GM15510 (cell line): Measurements from ENCODE around the gene SRRM4.

Experiments
- POLR2A ChIP-seq: IDR thresholded peaks from 3 replicates; pipeline ENCODE4 v1.6.1; 2011; ENCODE audit warnings: borderline replicate concordance; ENCODE audit not compliant: insufficient read length; ENCODE audit errors: extremely low read depth

Gene SRRM4

DNA sequence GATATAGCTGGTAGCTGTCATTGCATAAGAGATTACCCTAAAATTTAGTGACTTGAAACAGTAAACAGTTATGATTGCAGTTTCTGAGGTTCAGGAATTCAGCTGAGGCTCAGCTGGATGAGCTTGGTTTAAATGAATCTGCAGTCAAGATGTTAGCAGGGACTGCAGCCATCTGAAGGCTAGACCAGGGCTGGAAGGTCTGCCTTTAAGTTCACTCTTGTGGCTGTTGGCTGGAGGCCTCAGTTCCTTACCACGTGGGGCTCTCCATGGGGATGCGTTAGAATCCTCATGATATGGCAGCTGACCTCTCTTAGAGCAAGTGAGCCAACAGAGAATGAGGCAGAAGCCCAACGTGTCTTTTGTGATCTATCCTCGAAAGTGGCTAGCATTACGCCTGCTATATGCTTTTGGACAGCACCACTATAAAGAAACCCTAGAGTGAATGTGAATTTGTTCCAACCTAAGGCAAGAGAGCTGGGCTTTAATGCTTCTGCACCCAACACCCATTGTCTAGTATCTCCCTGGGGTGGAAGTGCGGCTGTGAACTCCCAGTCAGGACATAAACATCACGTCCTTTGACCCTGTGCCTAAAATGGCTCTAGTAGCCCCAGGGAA, 223.4 kb downstream of the SRRM4 start:
- TF ChIP-seq POLR2A: no peak

DNA sequence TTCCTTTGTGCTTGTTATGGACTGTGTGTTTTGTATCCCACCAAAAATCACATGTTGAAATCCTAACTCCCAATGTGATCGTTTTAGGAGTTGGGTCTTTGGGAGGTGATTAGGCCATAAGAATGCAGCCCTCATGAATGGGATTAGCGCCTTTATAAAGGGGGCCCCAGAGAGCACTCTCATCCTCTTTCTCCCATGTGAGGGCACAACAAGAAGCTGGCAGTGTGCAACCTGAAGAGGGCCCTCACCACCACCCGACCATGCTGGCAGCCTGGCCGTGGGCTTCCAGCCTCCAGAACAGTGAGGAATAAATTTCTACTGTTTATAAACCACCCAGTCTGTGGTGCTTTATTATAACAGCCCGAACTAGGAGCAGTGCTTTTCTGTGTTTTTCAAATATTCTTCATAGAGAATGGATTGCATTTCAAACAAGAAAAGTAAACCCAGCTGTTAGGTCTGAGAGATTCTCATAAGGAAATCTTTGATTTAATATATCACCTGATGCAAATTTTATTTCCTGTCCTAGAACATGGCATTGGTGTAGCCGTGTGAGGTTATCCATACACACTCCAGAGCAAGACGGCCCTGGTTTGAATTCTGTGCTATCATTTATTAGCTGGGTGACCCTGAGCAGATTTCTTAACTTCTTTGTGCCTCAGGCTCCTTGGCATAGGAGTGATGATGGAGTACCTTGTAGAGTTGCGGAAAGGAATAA, 225.2 kb downstream of the SRRM4 start:
- TF ChIP-seq POLR2A: no peak

DNA sequence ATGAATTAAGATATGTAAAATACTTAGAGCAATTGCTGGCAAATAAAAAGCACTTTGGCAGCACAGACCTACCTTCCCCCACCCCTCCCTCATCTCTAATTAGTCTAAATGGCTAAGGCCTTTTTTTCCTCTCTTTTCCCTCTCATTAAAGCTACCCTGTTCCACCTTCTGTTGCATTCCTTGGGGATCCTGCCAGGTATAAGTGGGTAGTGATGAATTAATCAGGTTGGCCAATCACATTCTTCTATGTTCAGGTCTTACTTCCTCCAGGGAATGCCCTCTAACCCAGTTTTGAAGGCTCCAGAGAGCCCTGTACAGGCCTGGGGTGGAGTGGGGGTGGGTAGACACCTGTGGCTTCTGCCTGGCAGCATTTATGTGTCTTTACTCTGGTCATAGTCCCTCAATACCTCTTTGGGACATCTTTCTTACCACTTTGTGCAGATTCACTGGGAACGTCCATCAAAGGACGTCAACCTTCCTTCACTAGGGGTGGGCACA, 225.8 kb downstream of the SRRM4 start:
- TF ChIP-seq POLR2A: no peak

DNA sequence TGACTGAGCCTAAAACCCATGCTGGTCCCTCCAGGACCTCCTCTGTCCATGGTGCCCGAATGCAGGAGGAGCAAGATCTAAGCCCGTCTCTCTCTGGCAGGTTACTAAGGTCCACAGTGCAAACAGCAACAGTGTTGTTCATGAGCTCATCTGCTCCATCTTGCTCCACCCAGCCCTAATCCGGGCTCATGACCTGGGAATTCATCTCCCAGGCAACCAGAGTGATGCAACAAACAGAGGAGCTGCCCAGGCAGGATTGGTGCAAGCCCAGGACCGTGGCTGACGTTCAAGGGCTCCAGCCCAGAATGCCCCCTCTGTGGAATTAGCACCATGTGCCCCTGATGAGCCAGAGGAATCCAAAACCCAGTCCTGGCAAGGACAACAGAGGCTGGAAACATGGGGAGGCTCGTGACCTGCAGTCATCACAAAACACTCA, 227.3 kb downstream of the SRRM4 start:
- no peak for TF ChIP-seq POLR2A

DNA sequence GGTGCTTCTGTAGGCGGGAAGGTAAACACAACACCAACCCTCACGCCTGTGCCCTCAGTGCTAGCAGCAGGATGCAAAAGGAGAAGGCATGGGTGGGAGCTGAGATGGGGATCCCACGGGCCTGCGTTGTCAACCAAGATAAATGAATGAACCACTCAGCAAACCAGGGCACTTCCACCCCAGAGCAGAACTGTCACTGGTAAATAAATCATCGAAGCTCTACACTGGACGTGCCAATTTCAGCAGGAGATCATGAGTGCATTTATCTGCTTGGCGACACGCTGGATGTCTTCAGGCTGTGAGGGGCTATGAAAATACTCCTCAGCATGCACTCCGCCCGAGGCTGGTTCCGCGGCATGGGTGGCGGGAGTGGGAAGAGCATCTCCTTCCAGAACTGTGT, 230.5 kb downstream of the SRRM4 start:
- TF ChIP-seq POLR2A: no peak
